Measurements from ENCODE around the gene TBL1X. TPM values are rescaled to one million over a fixed set of nuclear protein-coding genes. Genes with fewer than 3 reads are reported as not detected.

TBL1X gene
- total RNA-seq, 3 donors from 2014 or later: 18.6 to 24.6 (median 20.0) TPM

DNA sequence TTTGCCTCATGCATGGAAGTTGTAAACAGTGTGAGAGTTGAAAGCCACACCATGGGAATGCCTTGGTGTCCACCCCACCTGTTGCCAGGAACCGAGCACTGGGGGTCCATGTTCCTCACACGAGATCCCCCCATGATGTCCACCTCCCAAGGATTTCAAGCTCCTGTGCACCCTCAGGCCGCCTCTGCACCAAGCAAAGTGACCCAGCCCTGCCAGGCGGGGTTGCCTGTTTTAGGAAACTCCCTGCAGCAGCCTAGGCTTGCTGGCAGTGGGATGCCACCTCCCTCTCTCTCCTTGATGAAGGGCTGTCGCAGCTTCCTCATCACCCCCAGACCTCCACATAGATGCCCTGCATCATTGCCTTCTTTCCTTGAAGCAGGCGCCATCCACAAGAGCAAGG is 218.0 kb downstream of the TBL1X start:
- no peak for DNase-seq (ENCODE audit: low spot score in 2 of 2)

DNA sequence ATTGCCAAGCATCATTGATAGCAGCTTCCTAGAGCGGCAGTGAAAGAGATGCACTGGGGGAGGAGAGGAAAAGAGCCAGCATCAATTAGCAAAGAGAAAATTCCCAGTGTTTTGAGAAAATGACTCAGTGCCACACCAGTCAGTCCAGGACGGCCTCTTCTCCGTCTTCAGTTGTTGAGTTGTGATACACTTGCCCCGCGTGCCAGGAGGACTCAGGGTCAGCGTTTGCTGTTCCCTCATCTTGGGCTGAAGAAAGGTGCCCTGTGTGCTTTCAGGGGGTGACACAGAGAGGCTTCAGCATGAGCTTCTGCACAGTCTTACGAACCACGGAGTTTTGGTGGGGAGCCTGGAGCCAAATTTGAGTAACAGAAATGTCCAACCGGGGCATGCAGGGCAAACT is 218.5 kb downstream of the TBL1X start:
- H3K9me3 ChIP-seq: no peaks in the 10 kb centered on the region
- no peak for DNase-seq (ENCODE audit: low spot score in 2 of 2)
- no peaks in the 10 kb centered on the region for H3K27me3 ChIP-seq
- intact Hi-C loops (cut with DNase I; ENCODE audit: low total_unique reads): no loop called here
- H3K4me1 ChIP-seq: no peaks in the 10 kb centered on the region
- H3K4me3 ChIP-seq: no peak overlapping the region
- no peaks in the 10 kb centered on the region for H3K36me3 ChIP-seq
- H3K27ac ChIP-seq: no peak overlapping the region
- TF ChIP-seq POLR2AphosphoS5 (IDR thresholded peaks at IDR 0.05): no peak

More for the DNA sequence above, 218.0 kb downstream of the TBL1X start:
- H3K27ac ChIP-seq: no peak overlapping the region
- no peak overlapping the region for H3K4me3 ChIP-seq
- TF ChIP-seq POLR2A (IDR thresholded peaks at IDR 0.05): no peak
- no peak for TF ChIP-seq POLR2AphosphoS5 (IDR thresholded peaks at IDR 0.05)
- TF ChIP-seq, protein P1, sequence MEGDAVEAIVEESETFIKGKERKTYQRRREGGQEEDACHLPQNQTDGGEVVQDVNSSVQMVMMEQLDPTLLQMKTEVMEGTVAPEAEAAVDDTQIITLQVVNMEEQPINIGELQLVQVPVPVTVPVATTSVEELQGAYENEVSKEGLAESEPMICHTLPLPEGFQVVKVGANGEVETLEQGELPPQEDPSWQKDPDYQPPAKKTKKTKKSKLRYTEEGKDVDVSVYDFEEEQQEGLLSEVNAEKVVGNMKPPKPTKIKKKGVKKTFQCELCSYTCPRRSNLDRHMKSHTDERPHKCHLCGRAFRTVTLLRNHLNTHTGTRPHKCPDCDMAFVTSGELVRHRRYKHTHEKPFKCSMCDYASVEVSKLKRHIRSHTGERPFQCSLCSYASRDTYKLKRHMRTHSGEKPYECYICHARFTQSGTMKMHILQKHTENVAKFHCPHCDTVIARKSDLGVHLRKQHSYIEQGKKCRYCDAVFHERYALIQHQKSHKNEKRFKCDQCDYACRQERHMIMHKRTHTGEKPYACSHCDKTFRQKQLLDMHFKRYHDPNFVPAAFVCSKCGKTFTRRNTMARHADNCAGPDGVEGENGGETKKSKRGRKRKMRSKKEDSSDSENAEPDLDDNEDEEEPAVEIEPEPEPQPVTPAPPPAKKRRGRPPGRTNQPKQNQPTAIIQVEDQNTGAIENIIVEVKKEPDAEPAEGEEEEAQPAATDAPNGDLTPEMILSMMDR (IDR thresholded peaks at IDR 0.05): no peak
- no peaks in the 10 kb centered on the region for H3K27me3 ChIP-seq
- H3K9me3 ChIP-seq: no peaks in the 10 kb centered on the region
- no peaks in the 10 kb centered on the region for H3K36me3 ChIP-seq
- H3K4me1 ChIP-seq: no peaks in the 10 kb centered on the region
- intact Hi-C loops (cut with DNase I; ENCODE audit: low total_unique reads): no loop called here

DNA sequence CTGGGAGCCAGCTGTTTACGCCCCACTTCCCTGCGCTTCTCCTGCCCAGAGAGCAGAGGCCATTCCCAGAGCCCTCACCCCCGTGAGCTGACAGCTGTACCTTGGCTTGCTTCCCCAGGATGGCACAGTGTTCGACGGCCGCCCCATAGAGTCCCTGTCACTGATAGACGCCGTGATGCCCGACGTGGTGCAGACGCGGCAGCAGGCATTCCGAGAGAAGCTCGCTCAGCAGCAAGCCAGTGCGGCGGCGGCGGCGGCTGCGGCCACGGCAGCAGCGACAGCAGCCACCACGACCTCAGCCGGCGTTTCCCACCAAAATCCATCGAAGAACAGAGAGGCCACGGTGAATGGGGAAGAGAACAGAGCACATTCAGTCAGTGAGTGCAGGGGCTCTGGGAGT is 223.0 kb downstream of the TBL1X start:
- no peaks in the 10 kb centered on the region for H3K36me3 ChIP-seq
- no peak overlapping the region for H3K4me3 ChIP-seq
- no peak overlapping the region for H3K27ac ChIP-seq
- H3K4me1 ChIP-seq: no peaks in the 10 kb centered on the region
- peaks cover 0 to 9% of the 10 kb centered on the region in 2 donors for H3K27me3 ChIP-seq
- no peak for DNase-seq (ENCODE audit: low spot score in 2 of 2)
- intact Hi-C loops (cut with DNase I; ENCODE audit: low total_unique reads): loop anchor here (5.0 kb wide), 1 partner anchor 311 kb away; no protein-coding TSS in a partner anchor
- TF ChIP-seq POLR2AphosphoS5 (IDR thresholded peaks at IDR 0.05): no peak
- TF ChIP-seq POLR2A (IDR thresholded peaks at IDR 0.05): no peak
- TF ChIP-seq, protein P1 (IDR thresholded peaks at IDR 0.05): no peak
- no peaks in the 10 kb centered on the region for H3K9me3 ChIP-seq

DNA sequence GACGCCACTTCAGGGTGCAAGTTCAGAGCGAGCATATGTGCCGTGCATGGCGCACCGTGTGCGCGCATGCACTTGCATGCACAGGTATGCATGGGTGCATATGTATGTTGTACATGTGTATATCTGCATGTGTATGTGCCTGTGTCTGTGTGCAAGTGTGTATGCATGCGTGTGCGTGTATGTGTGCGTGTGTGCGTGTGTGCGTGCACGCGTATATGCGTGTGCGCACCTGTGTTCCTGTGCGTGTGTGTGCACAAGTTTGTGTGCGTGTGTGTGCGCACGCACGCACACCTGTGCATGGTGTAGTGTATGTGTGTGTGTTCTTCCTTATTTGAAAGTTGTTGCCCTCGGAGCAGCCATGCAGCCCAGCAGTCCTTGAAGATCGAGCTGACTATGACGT is 224.0 kb downstream of the TBL1X start:
- Histone ChIP-seq H3K9me3 (no peaks in the 10 kb centered on the region), H3K27me3 (peaks cover 0 to 9% of the 10 kb centered on the region in 2 donors), H3K4me1 (no peaks in the 10 kb centered on the region), H3K36me3 (no peaks in the 10 kb centered on the region), H3K4me3 (no peak overlapping the region), H3K27ac (no peak overlapping the region)
- no peak for DNase-seq (ENCODE audit: low spot score in 2 of 2)
- intact Hi-C loops (cut with DNase I; ENCODE audit: low total_unique reads): loop anchor here (5.0 kb wide), 1 partner anchor 312 kb away; no protein-coding TSS in a partner anchor
- TF ChIP-seq, protein P1 (IDR thresholded peaks at IDR 0.05): no peak
- TF ChIP-seq POLR2A (IDR thresholded peaks at IDR 0.05) (no peak), POLR2AphosphoS5 (IDR thresholded peaks at IDR 0.05) (no peak)

DNA sequence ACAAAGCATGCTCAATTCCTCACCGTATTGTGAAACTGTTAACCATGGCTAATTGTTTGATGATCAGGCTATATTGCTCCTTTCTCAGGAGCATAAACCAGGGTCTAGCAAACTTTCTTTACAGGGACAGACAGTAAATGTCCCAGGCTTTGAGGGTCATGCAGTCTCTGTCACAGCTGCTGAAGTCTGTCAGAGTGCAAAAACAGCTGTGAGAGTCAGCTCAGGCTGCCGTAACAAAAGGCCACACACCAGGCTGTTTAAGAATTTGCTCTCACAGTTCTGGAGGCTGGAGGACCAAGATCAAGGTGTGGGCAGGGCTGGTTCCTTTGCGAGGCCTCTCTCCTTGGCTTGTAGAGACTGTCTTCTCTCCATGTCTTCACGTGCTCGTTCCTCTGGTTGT is 225.2 kb downstream of the TBL1X start:
- intact Hi-C loops (cut with DNase I; ENCODE audit: low total_unique reads): no loop called here
- Histone ChIP-seq H3K36me3 (no peaks in the 10 kb centered on the region), H3K9me3 (no peaks in the 10 kb centered on the region), H3K4me3 (no peak overlapping the region), H3K27me3 (peaks cover 0 to 9% of the 10 kb centered on the region in 2 donors), H3K4me1 (no peaks in the 10 kb centered on the region), H3K27ac (no peak overlapping the region)
- TF ChIP-seq POLR2A (IDR thresholded peaks at IDR 0.05) (no peak), POLR2AphosphoS5 (IDR thresholded peaks at IDR 0.05) (no peak)
- TF ChIP-seq, protein P1 (IDR thresholded peaks at IDR 0.05): no peak
- DNase-seq (ENCODE audit: low spot score in 2 of 2): no peak

Data from breast epithelium (tissue), 4 donors.